Measurements from ENCODE around the gene SPECC1. TPM values are rescaled to one million over a fixed set of nuclear protein-coding genes. Genes with fewer than 3 reads are reported as not detected.

Gene SPECC1
- total and polyA plus RNA-seq, 2 of the 13 experiments (the other 11 are each of a cell fraction or from before 2014, with no cell fraction given): 2.3 to 6.9 TPM

DNA sequence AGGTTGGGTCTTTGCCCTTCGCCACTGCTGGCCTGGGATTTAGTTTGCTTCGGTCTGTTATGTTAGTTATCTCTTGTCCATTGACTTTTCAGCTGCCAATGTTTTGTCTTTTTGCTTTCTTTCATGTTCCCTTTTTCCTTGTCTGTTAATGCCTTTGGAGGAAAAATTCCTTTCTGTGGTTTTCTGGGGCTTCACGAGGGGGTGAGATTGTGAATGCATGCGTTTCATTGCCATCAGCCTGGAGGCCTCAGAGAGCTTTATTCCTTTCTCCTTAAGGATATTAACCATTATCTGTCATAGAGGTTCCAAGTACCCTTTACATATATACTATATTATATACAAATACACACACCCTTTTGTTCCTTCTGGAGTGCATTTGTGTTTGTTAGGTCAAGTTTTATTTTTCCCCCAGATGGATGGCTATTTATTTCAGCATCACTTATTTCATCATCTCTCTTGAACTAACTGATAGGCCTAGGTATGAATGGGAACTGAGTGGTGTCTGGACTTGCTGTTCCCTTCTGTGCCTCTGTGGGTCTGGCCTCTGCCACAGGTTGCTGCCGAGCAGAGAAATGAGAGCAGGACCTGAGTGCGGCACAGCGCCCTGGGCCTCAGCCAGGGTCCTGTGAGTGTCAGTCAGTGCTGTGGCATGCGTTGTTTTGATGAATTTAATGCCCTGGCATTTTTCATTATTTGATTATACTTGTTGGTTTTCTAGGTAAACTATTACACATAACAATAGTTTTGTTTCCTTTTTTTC, 264.8 kb downstream of the SPECC1 start (continued):
- no peak for TF ChIP-seq YEATS2 (CRISPR knock-in tag; IDR thresholded peaks at IDR 0.05; ENCODE audit: borderline replicate concordance)
- no peak for TF ChIP-seq GMEB2 (CRISPR knock-in tag; IDR thresholded peaks at IDR 0.05; ENCODE audit: low read depth)
- no peak for TF ChIP-seq SPEN (CRISPR knock-in tag; IDR thresholded peaks at IDR 0.05; ENCODE audit: low read depth)
- TF ChIP-seq ZNF101 (CRISPR knock-in tag; IDR thresholded peaks at IDR 0.05; ENCODE audit: borderline replicate concordance, low read depth): no peak

DNA sequence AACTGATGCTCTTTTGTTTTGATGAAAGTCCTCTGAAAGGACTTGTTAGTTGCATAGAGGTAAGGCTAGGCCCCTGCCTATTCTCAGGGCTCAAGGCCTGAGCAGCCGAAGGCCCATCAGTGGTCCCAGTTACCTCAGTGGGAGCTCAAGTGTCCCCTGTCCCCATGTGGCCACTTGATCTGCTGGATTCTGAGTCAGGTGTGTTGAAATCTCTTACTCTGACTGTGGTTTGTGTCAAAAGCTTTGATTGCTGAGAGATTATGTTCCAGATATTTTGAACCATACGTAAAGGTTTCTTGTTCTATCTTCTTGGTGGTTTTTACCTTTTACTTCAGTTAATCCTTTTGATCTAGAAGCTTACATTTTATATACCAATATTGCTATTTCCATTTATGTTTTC, 266.5 kb downstream of the SPECC1 start:
- H3K27me3 ChIP-seq (ENCODE audit: control insufficient read depth in 1 of 2, insufficient read depth in 2 of 2, low read length in 2 of 2): peaks cover 0 to 1% of the 10 kb centered on the region in 2 experiments; a peak in 1 of 5 replicates
- DNase-seq (ENCODE audit: low spot score): no peak
- intact Hi-C loops (cut with micrococcal nuclease; ENCODE audit: unreplicated experiment) (no loop called here), in situ Hi-C loops (cut with HindIII; ENCODE audit: extremely low pct_ligation_motif_present, low pct_unique_long_range_greater_than_20kb) (no loop called here)
- ChIA-PET POLR2A (no interaction called here), CTCF (ENCODE audit: low intra/inter-chr PET ratio, low total read pairs) (no interaction called here)
- no peak overlapping the region for H3K4me2 ChIP-seq (ENCODE audit: low read depth, low read length)
- BruUV-seq (replicated peaks): no TSS peak
- 75% methylated on average over 1 of the region's 2 CpGs for WGBS (ENCODE audit: low lambda C conversion rate)
- H4K20me1 ChIP-seq (ENCODE audit: insufficient read depth, low read length): no peaks in the 10 kb centered on the region
- no peak for FAIRE-seq
- ATAC-seq: no peak
- no peak overlapping the region for H3K9ac ChIP-seq (ENCODE audit: insufficient read depth, low read depth, low read length)
- no peak overlapping the region for H3K4me3 ChIP-seq (replicated peaks in 1 of 3; ENCODE audit: insufficient read depth in 1 of 3, low read depth in 2 of 3, low read length in 3 of 3)
- no peak overlapping the region for H3K27ac ChIP-seq (ENCODE audit: extremely low read length, insufficient read depth, low read length)
- no peaks in the 10 kb centered on the region for H3K4me1 ChIP-seq (ENCODE audit: insufficient read depth, low read length)
- H3K36me3 ChIP-seq (replicated peaks in 1 of 2; ENCODE audit: control insufficient read depth in 1 of 2, insufficient read depth in 2 of 2, low read length in 2 of 2): no peaks in the 10 kb centered on the region
- no peaks in the 10 kb centered on the region for H3K9me3 ChIP-seq (ENCODE audit: low read length)
- no peak overlapping the region for H2AFZ ChIP-seq (ENCODE audit: low read length)
- no peaks in the 10 kb centered on the region for H3K79me2 ChIP-seq (ENCODE audit: insufficient read depth, low read length)
- TF ChIP-seq PHF5A (CRISPR knock-in tag; IDR thresholded peaks at IDR 0.05; ENCODE audit: low read depth, unreplicated experiment) (no peak), ZNF431 (CRISPR knock-in tag; IDR thresholded peaks at IDR 0.05; ENCODE audit: borderline replicate concordance, low read depth) (no peak), ZNF382 (CRISPR knock-in tag; IDR thresholded peaks at IDR 0.05; ENCODE audit: borderline replicate concordance) (no peak), DNMT1 (CRISPR knock-in tag; IDR thresholded peaks at IDR 0.05) (no peak), TBX3 (IDR thresholded peaks at IDR 0.05; ENCODE audit: borderline replicate concordance) (no peak), ZNF142 (CRISPR knock-in tag; IDR thresholded peaks at IDR 0.05) (no peak), ZNF784 (CRISPR knock-in tag; IDR thresholded peaks at IDR 0.05; ENCODE audit: borderline replicate concordance) (no peak), RFX3 (CRISPR knock-in tag; IDR thresholded peaks at IDR 0.05) (no peak)
- TF ChIP-seq, protein P1, sequence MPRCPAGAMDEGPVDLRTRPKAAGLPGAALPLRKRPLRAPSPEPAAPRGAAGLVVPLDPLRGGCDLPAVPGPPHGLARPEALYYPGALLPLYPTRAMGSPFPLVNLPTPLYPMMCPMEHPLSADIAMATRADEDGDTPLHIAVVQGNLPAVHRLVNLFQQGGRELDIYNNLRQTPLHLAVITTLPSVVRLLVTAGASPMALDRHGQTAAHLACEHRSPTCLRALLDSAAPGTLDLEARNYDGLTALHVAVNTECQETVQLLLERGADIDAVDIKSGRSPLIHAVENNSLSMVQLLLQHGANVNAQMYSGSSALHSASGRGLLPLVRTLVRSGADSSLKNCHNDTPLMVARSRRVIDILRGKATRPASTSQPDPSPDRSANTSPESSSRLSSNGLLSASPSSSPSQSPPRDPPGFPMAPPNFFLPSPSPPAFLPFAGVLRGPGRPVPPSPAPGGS (CRISPR knock-in tag; IDR thresholded peaks at IDR 0.05): no peak
